ENCODE measurements around the gene ZBTB46.

DNA sequence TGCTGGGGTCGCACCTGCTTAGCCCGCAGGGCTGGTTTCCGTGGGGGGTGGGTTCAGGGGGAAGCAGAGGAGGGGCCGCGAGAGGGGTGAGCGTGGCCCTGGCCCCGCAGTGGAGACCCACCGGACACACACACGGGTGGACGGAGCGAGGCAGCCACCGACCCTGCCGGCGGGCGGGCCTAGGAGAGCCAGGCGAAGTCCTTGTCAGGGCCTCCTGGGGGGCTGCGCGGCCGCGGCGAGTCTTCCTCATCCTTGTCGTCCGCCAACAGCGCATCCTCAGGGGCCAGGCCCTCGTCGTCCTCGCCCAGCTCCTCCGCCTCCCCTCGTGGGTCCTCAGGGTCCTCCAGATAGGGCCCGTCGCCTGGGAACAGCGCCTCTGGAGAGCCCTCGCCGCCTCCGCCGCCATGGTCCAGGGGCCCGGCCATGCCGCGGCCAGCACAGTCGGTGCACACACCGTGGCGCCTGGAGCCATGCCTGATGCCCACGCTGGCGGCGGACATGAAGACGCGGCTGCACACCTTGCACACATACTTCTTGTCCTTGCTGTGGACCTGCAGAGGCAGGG lies 84.2 kb downstream of the ZBTB46 start:
- TF ChIP-seq, protein P1, sequence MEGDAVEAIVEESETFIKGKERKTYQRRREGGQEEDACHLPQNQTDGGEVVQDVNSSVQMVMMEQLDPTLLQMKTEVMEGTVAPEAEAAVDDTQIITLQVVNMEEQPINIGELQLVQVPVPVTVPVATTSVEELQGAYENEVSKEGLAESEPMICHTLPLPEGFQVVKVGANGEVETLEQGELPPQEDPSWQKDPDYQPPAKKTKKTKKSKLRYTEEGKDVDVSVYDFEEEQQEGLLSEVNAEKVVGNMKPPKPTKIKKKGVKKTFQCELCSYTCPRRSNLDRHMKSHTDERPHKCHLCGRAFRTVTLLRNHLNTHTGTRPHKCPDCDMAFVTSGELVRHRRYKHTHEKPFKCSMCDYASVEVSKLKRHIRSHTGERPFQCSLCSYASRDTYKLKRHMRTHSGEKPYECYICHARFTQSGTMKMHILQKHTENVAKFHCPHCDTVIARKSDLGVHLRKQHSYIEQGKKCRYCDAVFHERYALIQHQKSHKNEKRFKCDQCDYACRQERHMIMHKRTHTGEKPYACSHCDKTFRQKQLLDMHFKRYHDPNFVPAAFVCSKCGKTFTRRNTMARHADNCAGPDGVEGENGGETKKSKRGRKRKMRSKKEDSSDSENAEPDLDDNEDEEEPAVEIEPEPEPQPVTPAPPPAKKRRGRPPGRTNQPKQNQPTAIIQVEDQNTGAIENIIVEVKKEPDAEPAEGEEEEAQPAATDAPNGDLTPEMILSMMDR (IDR thresholded peaks at IDR 0.05; ENCODE audit: borderline replicate concordance, extremely low read depth, low read length, poor library complexity, severe bottlenecking): no peak
- no peak for TF ChIP-seq EZH2 (IDR thresholded peaks at IDR 0.05; ENCODE audit: borderline replicate concordance, low read depth, low read length, severe bottlenecking)

Measured in DND-41 (cell line).